Stimulated activated CD8-positive, alpha-beta memory T cell treated with anti-CD3 and anti-CD28 coated beads, Interleukin-2, amount 100 ng/mL, for 48 hours (primary cell): ENCODE measurements around the gene NT5C2.
"Not testable (repeated sequence)": the region's sequence is repeated elsewhere in the genome, so short reads cannot be mapped to it uniquely, and the experiment has no call there.

Experiments
- DNase-seq, 2 donors: peaks; one replicate each; pipeline ENCODE4 v3.0.0-alpha.2; 2020; ENCODE audit warnings: low read depth in 2 of 2

NT5C2 gene

GRCh38 chr10:103193107-103193819 lies at the start of gene NT5C2:
TSS of gene NT5C2 (minus strand) at chr10:103193272. CDS start at chr10:103174958, 18,314 bp downstream.
- DNase-seq: peak; percentile 74 to 81

- DNase-seq: no peak
Measured at GRCh38 chr10:103241262-103242011, 48.4 kb upstream of the NT5C2 start.

GRCh38 chr10:103238506-103239252 lies 45.6 kb upstream of the NT5C2 start:
- DNase-seq: no peak

- DNase-seq: no peak
Measured at GRCh38 chr10:103235775-103236174, 42.7 kb upstream of the NT5C2 start.

GRCh38 chr10:103232772-103233488 lies 39.9 kb upstream of the NT5C2 start:
- DNase-seq: no peak

GRCh38 chr10:103232131-103232673 lies 39.1 kb upstream of the NT5C2 start:
- DNase-seq: no peak

GRCh38 chr10:103231047-103231551 lies 38.0 kb upstream of the NT5C2 start:
- DNase-seq: no peak

GRCh38 chr10:103227416-103227815 lies 34.3 kb upstream of the NT5C2 start:
- no peak for DNase-seq

GRCh38 chr10:103225939-103226338 lies 32.9 kb upstream of the NT5C2 start:
- no peak for DNase-seq

GRCh38 chr10:103224721-103225120 lies 31.6 kb upstream of the NT5C2 start:
- not testable (repeated sequence) for DNase-seq

- no peak for DNase-seq
Measured at GRCh38 chr10:103224133-103224532, 31.1 kb upstream of the NT5C2 start.

- DNase-seq: not testable (repeated sequence)
Measured at GRCh38 chr10:103216362-103216761, 23.3 kb upstream of the NT5C2 start.

GRCh38 chr10:103215601-103216000 lies 22.5 kb upstream of the NT5C2 start:
- no peak for DNase-seq

GRCh38 chr10:103210262-103210661 lies 17.2 kb upstream of the NT5C2 start:
- not testable (repeated sequence) for DNase-seq

GRCh38 chr10:103207643-103208042 lies 14.6 kb upstream of the NT5C2 start:
- not testable (repeated sequence) for DNase-seq

- DNase-seq: no peak
Measured at GRCh38 chr10:103207141-103207540, 14.1 kb upstream of the NT5C2 start.

- DNase-seq: not testable (repeated sequence)
Measured at GRCh38 chr10:103206715-103207114, 13.6 kb upstream of the NT5C2 start.

GRCh38 chr10:103205401-103205800 lies 12.3 kb upstream of the NT5C2 start:
- not testable (repeated sequence) for DNase-seq

- DNase-seq: no peak
Measured at GRCh38 chr10:103204353-103205255, 11.5 kb upstream of the NT5C2 start.

GRCh38 chr10:103203466-103203865 lies 10.4 kb upstream of the NT5C2 start:
- no peak for DNase-seq
